HG03103 (cell line): Measurements from ENCODE around the gene STK39.

ENCODE experiments used
- ATAC-seq: cut with Tn5 transposase; IDR thresholded peaks from one replicate; pipeline ENCODE4 v1.9.1; 2021; ENCODE audit warnings: low read depth; ENCODE audit not compliant: unreplicated experiment

STK39 gene

GRCh38 chr2:168210895-168211570, 36.4 kb downstream of the STK39 start:
- ATAC-seq = no peak

DNA sequence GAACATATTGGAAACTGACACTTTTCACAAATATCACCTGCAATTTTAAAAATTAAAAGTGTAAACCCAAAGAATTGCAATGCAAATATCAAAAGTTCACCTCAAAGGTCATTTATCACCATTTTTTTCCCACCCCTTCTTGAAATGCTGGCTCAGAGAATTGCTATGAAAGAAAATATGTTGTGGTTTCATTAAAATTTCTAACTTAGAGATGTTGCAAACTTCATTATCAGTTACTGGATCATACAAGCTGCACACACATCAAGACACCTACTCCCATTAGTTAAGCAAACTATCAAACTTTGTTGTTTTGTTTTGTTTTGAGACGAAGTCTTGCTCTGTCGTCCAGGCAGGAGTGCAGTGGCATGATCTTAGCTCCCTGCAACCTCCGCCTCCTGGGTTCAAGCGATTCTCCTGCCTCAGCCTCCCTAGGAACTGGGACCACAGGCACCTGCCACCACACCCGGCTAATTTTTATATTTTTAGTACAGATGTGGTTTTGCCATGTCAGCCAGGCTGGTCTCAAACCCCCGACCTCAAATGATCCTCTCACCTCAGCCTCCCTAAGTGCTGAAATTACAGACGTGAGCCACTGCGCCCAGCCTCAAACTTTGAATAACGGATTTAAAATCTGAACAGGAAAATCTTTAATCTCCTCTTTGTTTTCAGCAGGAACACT, 37.0 kb downstream of the STK39 start:
- no peak for ATAC-seq

DNA sequence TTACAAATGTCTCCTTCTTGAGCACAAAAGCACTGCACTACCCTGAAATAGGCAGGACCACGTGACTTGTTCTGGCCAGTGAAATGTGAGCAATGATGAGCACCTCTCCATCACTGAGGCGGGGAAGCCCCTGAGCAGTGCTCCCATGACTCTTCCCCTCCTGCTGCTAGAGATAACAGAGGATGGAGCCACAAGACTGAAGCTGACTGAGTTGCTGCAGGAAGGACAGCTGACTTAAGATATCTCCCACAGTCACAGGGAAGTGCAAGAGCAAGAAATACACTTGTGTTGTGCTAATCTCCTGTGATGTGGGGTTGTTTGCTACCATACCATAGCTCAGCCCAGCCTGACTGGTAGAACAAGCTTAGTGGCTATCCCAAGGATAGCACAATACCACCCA, 38.7 kb downstream of the STK39 start:
- ATAC-seq = no peak

- no peak for ATAC-seq
Observed at GRCh38 chr2:168207851-168208250, 39.5 kb downstream of the STK39 start.

- ATAC-seq = no peak
Observed at GRCh38 chr2:168203762-168204693, 43.4 kb downstream of the STK39 start.

DNA sequence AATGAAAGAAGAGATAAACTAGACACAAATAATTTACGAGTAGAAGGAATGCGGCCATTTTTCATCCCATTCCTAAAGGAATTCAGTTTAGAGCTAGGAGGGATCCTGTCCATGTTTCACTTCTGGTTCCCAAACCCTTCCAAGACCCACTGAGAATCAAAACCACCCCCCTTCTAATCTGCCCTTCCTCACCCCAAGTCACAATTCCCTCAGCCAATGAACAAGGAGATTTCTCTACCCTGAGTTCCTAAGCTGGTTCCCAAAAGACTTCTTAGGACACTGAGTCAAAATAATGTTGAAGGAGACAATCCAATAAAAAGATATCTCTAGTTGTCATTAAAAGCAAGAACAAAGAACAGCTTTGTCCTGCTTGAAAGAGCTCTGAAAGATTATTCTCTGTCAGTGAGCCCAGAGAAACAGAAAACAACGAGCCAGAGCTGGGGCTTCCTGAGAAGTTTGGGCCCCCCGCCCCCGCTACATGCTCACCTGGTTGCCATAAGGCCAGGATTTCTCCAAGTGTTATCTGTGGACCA, 45.7 kb downstream of the STK39 start:
- ATAC-seq = no peak

DNA sequence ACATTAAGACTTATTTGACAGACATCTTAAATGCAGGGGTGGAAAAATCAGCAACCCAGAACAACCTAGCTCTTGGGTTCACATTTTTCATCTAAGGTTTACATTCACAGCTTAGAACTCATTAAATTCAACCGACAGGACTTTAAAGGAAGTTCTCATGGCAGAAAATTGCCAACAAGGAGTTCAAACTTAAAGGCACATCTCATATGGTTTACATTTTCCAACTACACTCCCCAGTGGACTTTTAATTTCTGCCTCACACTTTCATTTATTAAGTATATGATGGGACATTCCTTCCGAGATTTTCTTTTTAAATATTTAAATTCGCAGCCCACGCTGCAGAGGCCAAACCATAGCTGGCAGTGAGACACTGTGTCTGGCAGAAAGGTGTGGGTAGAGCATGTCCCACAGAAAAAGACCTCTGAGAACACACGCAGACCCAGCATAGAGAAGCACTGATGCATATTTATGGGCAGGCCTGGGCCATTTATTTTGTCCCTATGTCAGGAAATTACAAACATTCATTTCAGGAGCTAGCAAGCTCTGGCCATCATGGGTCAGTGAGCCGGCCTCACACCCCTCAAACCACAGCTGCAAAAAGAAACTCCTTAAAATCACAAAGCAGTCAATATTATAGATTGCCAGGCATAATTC, 46.3 kb downstream of the STK39 start:
- no peak for ATAC-seq

DNA sequence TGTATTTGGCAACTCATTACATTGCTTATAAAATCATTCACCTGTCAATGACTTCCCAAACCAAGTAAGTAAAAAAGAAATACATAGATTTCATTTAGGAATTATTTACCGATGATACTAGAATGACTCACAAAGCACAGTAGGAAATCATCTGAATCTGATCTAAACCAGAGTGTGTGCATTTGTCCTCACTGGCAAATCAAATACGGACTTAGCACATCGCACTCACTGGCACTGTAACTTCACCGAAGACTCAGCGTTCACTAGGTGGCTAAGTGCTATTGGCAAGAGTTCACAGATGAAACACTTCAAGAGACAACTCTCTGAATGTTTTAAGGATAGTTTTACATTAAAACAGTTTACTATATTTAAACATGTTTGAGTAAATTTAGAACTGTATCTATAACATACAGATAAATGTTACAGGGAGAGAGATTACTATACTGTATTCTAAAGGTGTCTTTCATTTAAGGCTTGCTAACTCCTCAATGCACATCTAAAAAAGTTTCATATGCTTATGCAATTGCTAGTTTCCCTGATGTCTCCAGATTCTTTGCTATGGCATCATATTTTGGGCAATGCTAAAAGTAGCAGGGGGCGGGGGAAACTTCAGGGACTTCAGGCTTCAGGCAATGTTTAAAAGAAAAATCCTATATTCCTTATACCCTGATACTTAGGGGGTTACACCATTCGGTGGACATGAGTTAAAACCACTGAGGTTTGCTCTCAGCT, 48.8 kb downstream of the STK39 start:
- no peak for ATAC-seq

GRCh38 chr2:168196764-168197180, 50.6 kb downstream of the STK39 start:
- no peak for ATAC-seq

DNA sequence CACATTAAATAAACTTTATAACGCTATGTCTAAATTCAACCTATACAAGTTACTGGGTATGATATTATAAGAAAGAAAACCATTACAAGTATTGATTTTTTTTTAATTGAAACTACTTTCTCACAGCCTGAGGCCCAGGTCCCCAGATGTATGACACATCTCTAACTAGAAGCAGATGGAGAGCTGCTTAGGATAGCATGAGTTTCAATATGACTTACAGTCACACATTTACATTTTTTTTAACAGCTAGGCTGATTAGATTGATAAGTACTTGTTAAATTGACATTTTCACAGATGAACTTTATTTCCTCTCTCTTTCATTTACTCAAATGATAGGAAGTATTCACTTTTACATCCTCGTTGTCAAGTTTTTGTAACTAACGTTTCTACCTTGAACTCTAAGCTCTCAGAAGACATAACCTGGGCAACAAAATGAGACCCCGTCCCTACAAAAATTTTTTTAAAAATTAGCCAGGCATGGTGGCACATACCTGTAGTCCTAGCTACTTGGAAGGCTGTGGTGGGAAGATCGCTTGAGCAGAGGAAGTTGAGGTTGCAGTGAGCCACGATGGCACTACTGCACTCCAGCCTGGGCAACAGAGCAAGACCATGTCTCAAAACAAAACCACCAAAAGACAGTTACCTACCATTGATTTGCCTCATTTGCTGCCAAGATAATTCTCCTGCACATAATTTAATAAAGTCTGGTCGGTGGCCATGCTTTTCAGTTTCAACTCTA, 52.4 kb downstream of the STK39 start:
- peak; percentile 89 for ATAC-seq

DNA sequence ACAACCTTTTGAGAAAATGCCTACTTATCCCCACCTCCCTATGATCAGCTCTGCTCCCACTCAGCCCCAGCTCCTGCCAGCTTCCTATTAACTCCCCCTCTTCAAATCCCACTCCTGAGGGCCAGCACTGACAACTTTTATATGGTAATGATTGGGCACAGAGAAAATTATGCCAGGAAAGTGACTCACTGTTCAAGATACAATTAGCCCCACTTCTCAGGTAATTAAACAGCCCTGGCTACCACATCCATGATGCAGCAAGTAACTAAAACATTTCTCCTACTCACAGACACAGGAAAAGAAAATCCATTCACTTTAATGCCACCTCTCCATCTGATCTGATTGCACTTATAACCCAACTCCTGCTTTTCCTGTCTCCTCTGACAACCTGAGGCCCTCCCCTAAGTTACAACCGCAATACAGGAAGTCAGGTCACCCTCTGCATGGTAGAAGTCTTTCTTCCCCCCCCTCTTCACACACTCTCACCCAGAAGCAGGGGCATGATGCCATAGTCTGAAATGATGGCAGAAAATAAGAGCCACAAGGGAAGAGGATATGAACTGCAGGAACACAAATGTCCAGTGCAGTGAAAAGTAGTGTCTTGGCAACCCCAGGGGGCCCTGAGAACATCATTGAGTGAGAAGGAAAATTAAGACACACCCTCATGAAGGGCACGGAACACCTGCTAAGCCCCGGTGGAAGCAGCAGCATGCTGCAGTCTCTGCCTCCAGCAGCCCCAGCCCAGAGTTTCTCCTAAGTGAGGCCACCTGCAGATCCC, 54.4 kb downstream of the STK39 start:
- no peak for ATAC-seq

DNA sequence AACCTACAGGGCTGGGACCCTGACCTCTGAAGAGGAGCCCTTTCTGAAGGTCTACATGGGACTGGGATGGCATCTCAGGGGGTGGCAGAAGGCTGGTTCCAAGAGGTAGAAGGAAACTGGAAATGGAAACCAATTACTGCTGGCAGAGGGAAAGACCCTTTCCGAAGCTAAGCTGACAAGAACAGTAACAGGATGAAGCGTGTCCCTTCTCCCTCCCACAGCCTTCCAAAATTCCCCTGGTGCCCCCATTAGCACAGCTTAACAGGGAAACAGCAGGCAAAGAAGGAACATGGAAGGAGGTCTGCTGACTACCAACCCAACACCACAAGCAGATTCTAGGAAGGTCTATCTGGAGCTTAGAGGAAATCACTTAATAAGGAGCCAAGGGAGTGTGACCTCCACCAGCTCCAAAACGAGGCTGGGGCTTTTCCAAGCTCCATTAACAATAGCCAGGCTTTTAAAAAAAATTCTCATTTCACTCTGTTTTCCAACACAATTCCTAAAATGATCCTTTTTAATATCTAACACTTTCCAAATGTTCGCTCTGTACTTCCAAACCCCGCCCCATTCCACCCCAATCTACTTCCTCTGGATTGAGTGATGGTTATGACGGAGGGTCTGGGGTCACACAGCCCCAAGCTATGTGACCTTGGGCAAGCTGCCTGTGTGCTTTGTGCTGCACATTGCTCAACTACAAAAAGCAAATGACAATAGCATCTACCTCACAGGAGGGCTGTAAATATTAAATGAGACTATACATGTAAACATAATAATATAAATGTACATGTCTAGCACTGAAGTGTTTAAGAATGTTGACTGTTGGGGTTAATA, 55.2 kb downstream of the STK39 start:
- ATAC-seq = no peak

- ATAC-seq = no peak
Observed at GRCh38 chr2:168190590-168191336, 56.6 kb downstream of the STK39 start.

DNA sequence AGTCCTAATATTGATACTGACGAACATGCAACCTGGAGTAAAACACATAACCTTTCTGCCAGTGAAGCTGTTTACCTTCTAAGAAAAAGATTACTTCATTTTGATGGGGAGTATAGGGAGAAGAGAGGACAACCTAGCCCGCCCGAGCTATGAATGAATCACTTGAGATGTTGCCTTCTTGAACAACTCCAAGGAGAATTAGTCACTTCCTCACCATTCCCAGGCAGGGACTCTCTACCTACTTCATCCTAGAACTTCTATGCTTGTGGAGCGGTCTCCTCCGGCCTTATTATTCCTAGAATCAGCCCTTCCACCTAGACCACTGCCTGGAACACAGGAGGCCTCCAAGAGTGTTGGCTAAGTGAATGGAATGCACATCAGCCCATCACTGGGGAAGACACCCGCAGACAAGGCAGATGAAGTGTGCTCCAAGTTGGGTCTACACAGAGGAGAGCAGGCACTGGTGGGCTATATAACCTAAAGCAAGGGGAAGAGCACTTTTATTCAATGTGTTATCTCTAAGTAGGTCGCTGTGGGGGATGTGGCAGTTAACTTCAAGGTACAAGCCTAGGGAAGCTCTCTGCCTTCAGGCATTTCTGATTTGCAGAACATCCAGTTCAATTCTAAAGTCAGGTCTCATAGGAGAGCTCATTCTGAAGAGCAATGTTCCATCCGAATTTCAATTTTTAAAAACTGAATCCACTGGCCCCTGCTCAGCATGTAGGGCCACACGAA, 57.4 kb downstream of the STK39 start:
- ATAC-seq = no peak

GRCh38 chr2:168188002-168188401, 59.4 kb downstream of the STK39 start:
- no peak for ATAC-seq

DNA sequence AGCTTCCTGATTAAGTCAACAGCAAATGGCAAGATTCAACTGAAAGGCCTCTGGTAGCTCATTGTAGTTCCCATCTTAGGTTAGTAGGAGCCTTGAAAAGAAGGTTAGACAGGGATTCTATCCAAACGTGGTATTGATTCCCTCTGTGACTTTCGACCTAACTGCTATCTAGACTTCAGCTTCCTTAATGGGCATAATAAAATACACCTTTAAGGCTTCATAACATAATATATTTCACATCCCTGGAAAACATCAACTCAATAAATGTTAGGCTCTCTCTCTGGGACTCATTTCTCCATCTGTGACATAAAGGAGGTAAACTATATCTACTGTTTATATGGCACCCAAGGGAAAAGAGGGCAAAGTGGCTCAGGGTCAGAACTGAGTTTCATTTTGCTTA, 60.9 kb downstream of the STK39 start:
- ATAC-seq = no peak
